ENCODE results near the gene MAG.

Gene MAG

GRCh38 chr19:35249848-35250711, 41.9 kb upstream of the MAG start:
- no peak overlapping the region for H3K4me3 ChIP-seq (ENCODE audit: control insufficient read depth, low read depth, low read length)
- no peak for TF ChIP-seq CTCF (IDR thresholded peaks at IDR 0.05; ENCODE audit: control insufficient read depth, insufficient read depth, low read depth, low read length, missing control alignments)
- no peak for DNase-seq (ENCODE audit: low read depth)

- TF ChIP-seq CTCF (IDR thresholded peaks at IDR 0.05; ENCODE audit: control insufficient read depth, insufficient read depth, low read depth, low read length, missing control alignments): no peak
- no peak for DNase-seq (ENCODE audit: low read depth)
- H3K4me3 ChIP-seq (ENCODE audit: control insufficient read depth, low read depth, low read length): no peak overlapping the region
Measured at GRCh38 chr19:35251456-35251855, 40.5 kb upstream of the MAG start.

GRCh38 chr19:35253316-35254286, 38.4 kb upstream of the MAG start:
- H3K4me3 ChIP-seq (ENCODE audit: control insufficient read depth, low read depth, low read length): no peak overlapping the region
- DNase-seq (ENCODE audit: low read depth): no peak
- TF ChIP-seq CTCF (IDR thresholded peaks at IDR 0.05; ENCODE audit: control insufficient read depth, insufficient read depth, low read depth, low read length, missing control alignments): no peak

GRCh38 chr19:35254341-35255297, 37.3 kb upstream of the MAG start:
- no peak for DNase-seq (ENCODE audit: low read depth)
- TF ChIP-seq CTCF (IDR thresholded peaks at IDR 0.05; ENCODE audit: control insufficient read depth, insufficient read depth, low read depth, low read length, missing control alignments): no peak
- H3K4me3 ChIP-seq (ENCODE audit: control insufficient read depth, low read depth, low read length): no peak overlapping the region

- H3K4me3 ChIP-seq (ENCODE audit: control insufficient read depth, low read depth, low read length): no peak overlapping the region
- DNase-seq (ENCODE audit: low read depth): no peak
- TF ChIP-seq CTCF (IDR thresholded peaks at IDR 0.05; ENCODE audit: control insufficient read depth, insufficient read depth, low read depth, low read length, missing control alignments): no peak
Measured at GRCh38 chr19:35256566-35256965, 35.4 kb upstream of the MAG start.

GRCh38 chr19:35257113-35257461, 34.9 kb upstream of the MAG start:
- DNase-seq (ENCODE audit: low read depth): no peak
- no peak for TF ChIP-seq CTCF (IDR thresholded peaks at IDR 0.05; ENCODE audit: control insufficient read depth, insufficient read depth, low read depth, low read length, missing control alignments)
- H3K4me3 ChIP-seq (ENCODE audit: control insufficient read depth, low read depth, low read length): no peak overlapping the region

Data from AG09309 (cell line).